Smooth muscle cell of the brain vasculature (primary cell): Measurements from ENCODE around the gene CIAO2B.
"Not testable (repeated sequence)": the region's sequence is repeated elsewhere in the genome, so short reads cannot be mapped to it uniquely, and the experiment has no call there.

ENCODE experiments used
- DNase-seq: peaks from one replicate; pipeline ENCODE4 v3.0.0-alpha.2; 2012; ENCODE audit warnings: low read depth, low spot score

Gene CIAO2B

GRCh38 chr16:66937725-66938337, 3.6 kb upstream of the CIAO2B start:
- no peak for DNase-seq

DNA sequence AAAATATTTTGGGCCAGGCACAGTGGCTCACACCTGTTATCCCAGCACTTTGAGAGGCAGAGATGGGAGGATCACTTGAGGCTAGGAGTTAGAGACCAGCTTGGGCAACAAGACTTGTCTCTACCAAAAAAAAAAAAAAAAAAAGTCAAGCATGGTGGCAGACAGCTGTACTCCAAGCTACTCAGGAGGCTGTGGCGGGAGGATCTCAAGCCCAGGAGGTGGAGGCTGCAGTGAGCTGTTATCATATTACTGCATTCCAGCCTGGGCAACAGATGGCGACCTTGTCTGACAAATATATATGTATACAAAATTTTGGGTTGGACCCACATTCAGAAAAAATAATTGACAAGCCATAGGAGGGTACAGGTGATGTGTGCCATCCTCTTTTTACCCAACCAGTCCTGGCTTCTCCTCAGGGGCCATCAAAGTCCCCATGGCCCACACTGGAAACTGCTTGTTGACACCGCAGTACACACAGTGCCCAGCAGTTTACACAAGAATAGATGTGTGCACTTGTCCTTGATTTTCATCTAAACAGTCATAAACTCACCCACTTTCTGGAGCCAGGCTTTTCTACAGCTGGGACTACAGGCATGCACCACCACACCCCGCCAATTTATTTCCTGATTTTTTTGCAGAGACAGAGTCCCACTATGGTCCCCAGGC, 2.8 kb upstream of the CIAO2B start:
- DNase-seq, result no peak

GRCh38 chr16:66936462-66936861, 2.3 kb upstream of the CIAO2B start:
- no peak for DNase-seq

- DNase-seq, result no peak
These were observed 1.3 kb upstream of the CIAO2B start, which contains the start of gene CES2 for GRCh38 chr16:66935314-66936011. CES2 (plus strand) TSS chr16:66935516; CDS start chr16:66935636, 120 bp downstream.

GRCh38 chr16:66934839-66935313, 674 bp upstream of the CIAO2B start:
- not testable (repeated sequence) for DNase-seq

DNA sequence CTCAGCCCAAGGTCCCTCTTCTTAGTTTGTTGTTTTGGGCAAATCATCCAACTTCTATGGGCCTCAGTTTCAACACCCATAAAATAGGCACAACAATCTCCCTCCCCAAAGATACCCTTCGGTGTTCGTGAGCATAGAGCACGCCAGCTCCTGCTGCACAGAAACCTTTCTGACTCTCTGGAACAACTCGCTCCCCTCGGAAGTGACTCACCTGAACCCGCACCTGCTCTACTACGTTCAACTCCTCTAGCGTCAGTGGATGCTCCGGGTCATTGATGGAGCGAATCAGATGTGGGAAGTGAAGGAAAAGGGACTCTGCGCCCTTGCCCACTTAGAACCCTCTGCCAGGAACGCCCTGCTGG, 445 bp downstream of the CIAO2B start:
- no peak for DNase-seq

DNA sequence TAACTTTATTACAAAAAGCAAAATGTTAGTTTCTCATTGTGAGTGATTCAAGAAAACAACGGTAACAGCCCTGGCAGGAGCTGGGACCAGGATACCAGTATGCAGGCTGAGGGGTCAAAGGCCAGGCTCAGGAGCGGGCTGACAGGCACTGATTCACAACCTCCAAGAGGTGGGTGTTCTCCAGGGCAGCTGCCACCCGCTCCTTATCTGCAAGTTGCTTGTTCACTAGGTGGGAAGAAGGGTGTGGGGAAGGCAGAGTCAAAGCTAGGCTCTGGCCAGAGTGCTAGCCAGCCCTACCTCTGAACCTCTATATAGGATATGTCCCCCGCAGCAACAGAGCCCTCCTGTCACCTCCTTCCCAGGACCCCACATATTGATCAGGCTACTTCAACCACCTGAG, 2.1 kb downstream of the CIAO2B start:
- DNase-seq, result no peak

- no peak for DNase-seq
These were observed 2.5 kb downstream of the CIAO2B start for GRCh38 chr16:66931665-66932064.

DNA sequence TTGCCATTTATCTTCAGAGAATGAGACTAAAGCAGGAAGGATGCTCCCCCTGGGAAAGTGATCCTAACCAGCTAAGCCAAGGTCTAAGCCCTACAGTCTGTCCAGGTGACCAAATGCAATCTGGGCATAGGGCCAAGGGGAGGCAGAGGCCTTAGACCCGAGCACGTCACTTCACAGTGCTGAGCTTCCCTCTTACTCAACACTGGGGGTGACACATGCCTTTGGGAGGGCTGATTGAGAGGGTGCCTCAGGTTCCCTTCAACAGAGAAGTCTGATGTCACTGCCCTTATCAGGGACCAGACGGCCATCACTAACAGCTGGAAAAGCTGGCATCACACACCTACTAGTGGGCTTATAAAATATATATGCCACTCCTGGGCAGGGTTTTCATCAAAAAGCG, 4.0 kb downstream of the CIAO2B start:
- no peak for DNase-seq

DNA sequence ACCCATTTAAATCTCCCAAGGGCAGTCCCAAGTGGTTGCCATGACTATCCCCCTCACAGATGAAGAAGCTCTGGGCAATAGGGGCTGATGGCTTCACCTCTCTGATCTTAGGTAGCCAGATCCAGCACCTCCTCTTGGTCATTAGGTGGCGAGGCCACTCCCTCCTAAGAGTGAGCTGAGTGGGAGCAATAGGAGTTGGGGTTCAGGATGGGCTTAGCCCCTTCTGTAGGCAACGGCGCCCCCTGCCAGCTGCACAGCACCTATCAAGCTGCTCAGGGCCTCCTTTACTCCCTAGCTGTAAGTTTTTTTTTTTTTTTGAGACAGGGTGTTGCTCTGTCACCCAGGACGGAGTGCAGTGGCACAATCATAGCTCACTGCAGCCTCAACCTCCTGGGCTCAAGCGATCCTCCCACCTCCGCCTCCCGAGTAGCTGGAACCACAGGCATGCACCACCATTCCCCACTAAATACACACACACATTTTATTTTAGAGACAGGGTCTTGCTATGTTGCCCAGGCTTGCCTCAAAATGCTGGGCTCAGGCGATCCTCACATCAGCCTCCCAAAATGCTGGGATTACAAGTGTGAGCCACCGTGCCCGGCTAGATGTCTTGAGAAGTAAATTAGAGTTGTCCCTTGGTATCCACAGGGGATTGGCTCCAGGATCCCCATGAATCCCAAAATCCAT, 5.4 kb downstream of the CIAO2B start:
- no peak for DNase-seq

- no peak for DNase-seq
These were observed 6.1 kb downstream of the CIAO2B start for GRCh38 chr16:66927918-66928649.

- peak; percentile 26 for DNase-seq
These were observed 7.2 kb downstream of the CIAO2B start for GRCh38 chr16:66926961-66927436.

- DNase-seq, result no peak
These were observed 7.8 kb downstream of the CIAO2B start for GRCh38 chr16:66926171-66926947.

- DNase-seq, result no peak
These were observed 8.8 kb downstream of the CIAO2B start, which contains the start of gene RRAD for GRCh38 chr16:66925322-66925840. RRAD (minus strand) TSS chr16:66925535; CDS start chr16:66925179, 356 bp downstream.

GRCh38 chr16:66924527-66925321, 9.5 kb downstream of the CIAO2B start:
- no peak for DNase-seq

- no peak for DNase-seq
These were observed 10.3 kb downstream of the CIAO2B start for GRCh38 chr16:66923866-66924265.

DNA sequence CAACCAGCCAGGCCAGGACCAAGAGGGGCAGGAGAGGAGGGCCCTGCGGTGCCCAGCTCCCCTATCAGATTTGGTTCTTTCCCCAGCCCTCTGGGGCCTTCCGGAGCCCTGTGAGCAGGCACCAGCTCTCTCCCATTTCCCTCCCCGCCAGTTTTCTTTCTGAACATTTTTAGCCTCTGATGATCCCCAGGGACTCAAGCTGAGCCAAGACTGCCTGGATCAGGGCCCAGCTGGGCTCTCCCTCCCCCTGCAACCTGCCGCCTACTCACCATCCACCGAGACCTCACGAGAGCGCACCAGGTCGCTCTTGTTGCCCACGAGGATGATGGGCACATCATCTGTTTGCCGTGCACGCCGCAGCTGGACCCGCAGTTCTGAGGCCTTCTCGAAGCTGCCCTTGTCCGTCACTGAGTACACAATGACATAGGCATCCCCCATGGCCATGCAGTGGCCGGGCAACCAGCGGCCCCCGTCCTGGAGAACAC, 10.9 kb downstream of the CIAO2B start:
- no peak for DNase-seq

- no peak for DNase-seq
These were observed 12.3 kb downstream of the CIAO2B start for GRCh38 chr16:66921729-66922450.
